ENCODE data around the gene PLA2G7. TPM values are rescaled to one million over a fixed set of nuclear protein-coding genes. Genes with fewer than 3 reads are reported as not detected.

The PLA2G7 gene
- polyA plus RNA-seq, 1 donor from 2014 or later: 0.35 TPM

GRCh38 chr6:46733341-46733801 is 1.8 kb downstream of the PLA2G7 start (continued):
- TF ChIP-seq MXI1 (conservative IDR thresholded peaks at IDR 0.05; ENCODE audit: poor library complexity, severe bottlenecking): no peak
- no peak for TF ChIP-seq SMC3 (conservative IDR thresholded peaks at IDR 0.05; ENCODE audit: poor library complexity)
- no peak for TF ChIP-seq TAF1 (IDR thresholded peaks at IDR 0.05; ENCODE audit: low read depth)

DNA sequence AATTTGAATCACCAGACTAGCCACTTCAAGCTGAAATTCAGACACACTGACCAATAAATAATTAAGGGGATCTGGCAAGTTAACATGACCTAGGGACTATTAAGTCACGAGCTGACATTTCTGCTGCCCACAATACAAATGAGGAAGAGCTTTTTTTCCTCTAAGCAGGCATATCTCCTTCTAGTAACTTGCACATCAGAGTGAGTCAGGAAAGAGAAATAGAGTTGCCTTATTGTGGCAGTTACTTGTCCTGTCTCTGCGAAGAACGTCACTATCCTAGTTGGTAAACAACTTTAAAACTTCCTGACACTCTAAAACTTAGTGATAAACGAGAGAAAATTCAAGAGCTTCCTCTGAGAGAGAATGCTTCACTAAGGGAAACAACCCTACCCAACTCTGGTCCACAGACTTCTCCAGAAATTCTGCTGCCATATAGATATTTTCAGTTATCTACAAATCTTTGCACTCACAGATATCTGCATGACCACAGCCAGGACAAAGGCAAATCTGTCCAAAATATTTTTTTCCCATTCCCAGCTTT is 4.2 kb downstream of the PLA2G7 start:
- no peaks in the 10 kb centered on the region for H3K9me3 ChIP-seq (ENCODE audit: low read length)
- no peaks in the 10 kb centered on the region for H4K20me1 ChIP-seq (ENCODE audit: insufficient read depth)
- H3K4me3 ChIP-seq (ENCODE audit: low read length): no peak overlapping the region
- TF ChIP-seq POLR2AphosphoS5 (IDR thresholded peaks at IDR 0.05) (no peak), TAF1 (IDR thresholded peaks at IDR 0.05; ENCODE audit: low read depth) (no peak), RAD21 (conservative IDR thresholded peaks at IDR 0.05) (no peak), MXI1 (conservative IDR thresholded peaks at IDR 0.05; ENCODE audit: poor library complexity, severe bottlenecking) (no peak), EP300 (conservative IDR thresholded peaks at IDR 0.05; ENCODE audit: poor library complexity, severe bottlenecking) (no peak), EZH2 (IDR thresholded peaks at IDR 0.05; ENCODE audit: borderline replicate concordance, insufficient read depth, low read length, poor library complexity, severe bottlenecking) (no peak), SMC3 (conservative IDR thresholded peaks at IDR 0.05; ENCODE audit: poor library complexity) (no peak)
- TF ChIP-seq, protein P1, sequence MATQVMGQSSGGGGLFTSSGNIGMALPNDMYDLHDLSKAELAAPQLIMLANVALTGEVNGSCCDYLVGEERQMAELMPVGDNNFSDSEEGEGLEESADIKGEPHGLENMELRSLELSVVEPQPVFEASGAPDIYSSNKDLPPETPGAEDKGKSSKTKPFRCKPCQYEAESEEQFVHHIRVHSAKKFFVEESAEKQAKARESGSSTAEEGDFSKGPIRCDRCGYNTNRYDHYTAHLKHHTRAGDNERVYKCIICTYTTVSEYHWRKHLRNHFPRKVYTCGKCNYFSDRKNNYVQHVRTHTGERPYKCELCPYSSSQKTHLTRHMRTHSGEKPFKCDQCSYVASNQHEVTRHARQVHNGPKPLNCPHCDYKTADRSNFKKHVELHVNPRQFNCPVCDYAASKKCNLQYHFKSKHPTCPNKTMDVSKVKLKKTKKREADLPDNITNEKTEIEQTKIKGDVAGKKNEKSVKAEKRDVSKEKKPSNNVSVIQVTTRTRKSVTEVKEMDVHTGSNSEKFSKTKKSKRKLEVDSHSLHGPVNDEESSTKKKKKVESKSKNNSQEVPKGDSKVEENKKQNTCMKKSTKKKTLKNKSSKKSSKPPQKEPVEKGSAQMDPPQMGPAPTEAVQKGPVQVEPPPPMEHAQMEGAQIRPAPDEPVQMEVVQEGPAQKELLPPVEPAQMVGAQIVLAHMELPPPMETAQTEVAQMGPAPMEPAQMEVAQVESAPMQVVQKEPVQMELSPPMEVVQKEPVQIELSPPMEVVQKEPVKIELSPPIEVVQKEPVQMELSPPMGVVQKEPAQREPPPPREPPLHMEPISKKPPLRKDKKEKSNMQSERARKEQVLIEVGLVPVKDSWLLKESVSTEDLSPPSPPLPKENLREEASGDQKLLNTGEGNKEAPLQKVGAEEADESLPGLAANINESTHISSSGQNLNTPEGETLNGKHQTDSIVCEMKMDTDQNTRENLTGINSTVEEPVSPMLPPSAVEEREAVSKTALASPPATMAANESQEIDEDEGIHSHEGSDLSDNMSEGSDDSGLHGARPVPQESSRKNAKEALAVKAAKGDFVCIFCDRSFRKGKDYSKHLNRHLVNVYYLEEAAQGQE (IDR thresholded peaks at IDR 0.05; ENCODE audit: borderline replicate concordance): no peak
- TF ChIP-seq, protein P2, sequence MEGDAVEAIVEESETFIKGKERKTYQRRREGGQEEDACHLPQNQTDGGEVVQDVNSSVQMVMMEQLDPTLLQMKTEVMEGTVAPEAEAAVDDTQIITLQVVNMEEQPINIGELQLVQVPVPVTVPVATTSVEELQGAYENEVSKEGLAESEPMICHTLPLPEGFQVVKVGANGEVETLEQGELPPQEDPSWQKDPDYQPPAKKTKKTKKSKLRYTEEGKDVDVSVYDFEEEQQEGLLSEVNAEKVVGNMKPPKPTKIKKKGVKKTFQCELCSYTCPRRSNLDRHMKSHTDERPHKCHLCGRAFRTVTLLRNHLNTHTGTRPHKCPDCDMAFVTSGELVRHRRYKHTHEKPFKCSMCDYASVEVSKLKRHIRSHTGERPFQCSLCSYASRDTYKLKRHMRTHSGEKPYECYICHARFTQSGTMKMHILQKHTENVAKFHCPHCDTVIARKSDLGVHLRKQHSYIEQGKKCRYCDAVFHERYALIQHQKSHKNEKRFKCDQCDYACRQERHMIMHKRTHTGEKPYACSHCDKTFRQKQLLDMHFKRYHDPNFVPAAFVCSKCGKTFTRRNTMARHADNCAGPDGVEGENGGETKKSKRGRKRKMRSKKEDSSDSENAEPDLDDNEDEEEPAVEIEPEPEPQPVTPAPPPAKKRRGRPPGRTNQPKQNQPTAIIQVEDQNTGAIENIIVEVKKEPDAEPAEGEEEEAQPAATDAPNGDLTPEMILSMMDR (IDR thresholded peaks at IDR 0.05; ENCODE audit: poor library complexity, severe bottlenecking): no peak
- no peak overlapping the region for H3K9ac ChIP-seq (ENCODE audit: low read length)
- H3K36me3 ChIP-seq (ENCODE audit: insufficient read depth, low read length): no peaks in the 10 kb centered on the region
- no peak overlapping the region for H3K27ac ChIP-seq (ENCODE audit: low read length)
- H3K79me2 ChIP-seq (replicated peaks; ENCODE audit: insufficient read depth, low read length): no peaks in the 10 kb centered on the region
- H2AFZ ChIP-seq (ENCODE audit: low read depth, low read length): no peak overlapping the region
- peaks cover 27% of the 10 kb centered on the region for H3K27me3 ChIP-seq (ENCODE audit: insufficient read depth, low read depth, low read length)
- no peak overlapping the region for H3K4me2 ChIP-seq (ENCODE audit: low read length)
- H3K9me2 ChIP-seq (ENCODE audit: insufficient read depth, low read length): no peaks in the 10 kb centered on the region
- H3F3A ChIP-seq (ENCODE audit: insufficient read depth, low read length, poor library complexity, severe bottlenecking): no peaks in the 10 kb centered on the region

DNA sequence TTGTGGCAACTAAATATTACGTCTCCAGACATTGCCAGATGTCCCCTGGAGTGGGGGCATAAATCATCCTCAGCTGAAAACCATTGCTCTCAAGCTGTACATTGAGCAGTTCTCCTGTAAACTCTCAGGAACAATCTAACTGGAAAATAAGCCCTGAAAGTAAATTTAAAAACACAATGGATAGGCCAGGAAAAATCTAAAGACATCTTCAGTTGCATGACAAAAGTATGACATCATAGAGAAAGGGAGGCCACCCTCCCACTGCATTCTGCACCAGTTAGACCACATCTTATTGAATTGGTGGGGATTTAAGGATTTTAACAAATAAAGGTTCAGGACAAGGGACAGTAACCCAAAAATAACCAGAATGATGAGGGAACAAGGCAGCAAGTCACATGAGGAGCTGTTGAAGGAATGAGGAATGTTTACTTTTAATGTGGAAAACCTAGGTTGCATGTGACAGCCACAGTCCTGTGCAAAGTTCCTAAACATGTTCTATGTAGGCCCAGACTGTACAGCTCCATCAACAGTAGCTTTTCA is 5.3 kb downstream of the PLA2G7 start:
- Histone ChIP-seq H3K27ac (ENCODE audit: low read length) (no peak overlapping the region), H2AFZ (ENCODE audit: low read depth, low read length) (no peak overlapping the region), H4K20me1 (ENCODE audit: insufficient read depth) (no peaks in the 10 kb centered on the region), H3K36me3 (ENCODE audit: insufficient read depth, low read length) (no peaks in the 10 kb centered on the region), H3K4me2 (ENCODE audit: low read length) (no peak overlapping the region), H3F3A (ENCODE audit: insufficient read depth, low read length, poor library complexity, severe bottlenecking) (no peaks in the 10 kb centered on the region), H3K9me2 (ENCODE audit: insufficient read depth, low read length) (no peaks in the 10 kb centered on the region), H3K27me3 (ENCODE audit: insufficient read depth, low read depth, low read length) (peaks cover 15% of the 10 kb centered on the region), H3K9me3 (ENCODE audit: low read length) (no peaks in the 10 kb centered on the region), H3K9ac (ENCODE audit: low read length) (no peak overlapping the region), H3K4me3 (ENCODE audit: low read length) (no peak overlapping the region), H3K79me2 (replicated peaks; ENCODE audit: insufficient read depth, low read length) (no peaks in the 10 kb centered on the region)
- TF ChIP-seq MXI1 (conservative IDR thresholded peaks at IDR 0.05; ENCODE audit: poor library complexity, severe bottlenecking): no peak
- TF ChIP-seq SMC3 (conservative IDR thresholded peaks at IDR 0.05; ENCODE audit: poor library complexity): no peak
- no peak for TF ChIP-seq RAD21 (conservative IDR thresholded peaks at IDR 0.05)
- TF ChIP-seq, protein P1 (IDR thresholded peaks at IDR 0.05; ENCODE audit: borderline replicate concordance): no peak
- no peak for TF ChIP-seq EZH2 (IDR thresholded peaks at IDR 0.05; ENCODE audit: borderline replicate concordance, insufficient read depth, low read length, poor library complexity, severe bottlenecking)
- TF ChIP-seq EP300 (conservative IDR thresholded peaks at IDR 0.05; ENCODE audit: poor library complexity, severe bottlenecking): no peak
- TF ChIP-seq, protein P2 (IDR thresholded peaks at IDR 0.05; ENCODE audit: poor library complexity, severe bottlenecking): no peak
- TF ChIP-seq TAF1 (IDR thresholded peaks at IDR 0.05; ENCODE audit: low read depth): no peak
- no peak for TF ChIP-seq POLR2AphosphoS5 (IDR thresholded peaks at IDR 0.05)

All from neural cell (in vitro differentiated cells).